PC-3 (cell line): Measurements from ENCODE around the gene CHAD. TPM values are rescaled to one million over a fixed set of nuclear protein-coding genes. Genes with fewer than 3 reads are reported as not detected.
A peak's percentile ranks its signal among the peaks of the same experiment; 100 is the strongest.

ENCODE experiments used
- ATAC-seq: fragments of 200-7000 bp; cut with Tn5 transposase; 2 replicates; pipeline ENCODE4 v1.9.1; 2020; ENCODE audit warnings: mild to moderate bottlenecking, moderate library complexity
- BruUV-seq: library from RNA; stranded (reverse); fragments of 400-500 nt; replicated peaks from 2 replicates; lab custom pipeline; 2021; lab: Mats Ljungman, UMichigan
- CTCF ChIA-PET: fragments of 300-600 bp; sonication (Branson Sonifier 250); formaldehyde crosslinking; loops from one replicate; lab custom pipeline; 2022; ENCODE audit warnings: antibody characterized with exemption; lab: Charles Lee
- POLR2A ChIA-PET: fragments of 300-600 bp; sonication (Branson Sonifier 250); formaldehyde crosslinking; loops from one replicate; lab custom pipeline; 2022; ENCODE audit warnings: antibody characterized with exemption; ENCODE audit not compliant: unreplicated experiment; lab: Charles Lee
- DNase-seq: peaks from one replicate; pipeline ENCODE4 v3.0.0-alpha.2; 2015
- H2AFZ ChIP-seq: fragments of 300-600 bp; sonication (generic); 2 replicates; pipeline ENCODE4 v1.6.0; 2016; ENCODE audit warnings: antibody characterized with exemption, low read length
- H3F3A ChIP-seq: fragments of 300-600 bp; sonication (generic); one replicate; pipeline ENCODE4 v1.6.0; 2017; ENCODE audit warnings: antibody characterized with exemption, low read length, control low read depth, mild to moderate bottlenecking; ENCODE audit not compliant: unreplicated experiment
- H3K27ac ChIP-seq: fragments of 300-600 bp; sonication (generic); 2 replicates; pipeline ENCODE4 v1.5.1; 2016; ENCODE audit warnings: mild to moderate bottlenecking, low read length
- H3K27me3 ChIP-seq: fragments of 300-600 bp; sonication (generic); 2 replicates; pipeline ENCODE4 v1.6.1; 2016; ENCODE audit warnings: low read length, mixed read lengths
- H3K36me3 ChIP-seq: fragments of 300-600 bp; sonication (generic); 2 replicates; pipeline ENCODE4 v1.6.1; 2016; ENCODE audit warnings: low read depth, mixed run types, low read length, mixed read lengths
- H3K4me1 ChIP-seq: fragments of 300-600 bp; sonication (generic); 2 replicates; pipeline ENCODE4 v1.5.1; 2016; ENCODE audit warnings: low read length; ENCODE audit not compliant: insufficient read depth
- H3K4me2 ChIP-seq: fragments of 300-600 bp; sonication (generic); 2 replicates; pipeline ENCODE4 v1.6.0; 2016; ENCODE audit warnings: low read length
- H3K4me3 ChIP-seq: fragments of 300-600 bp; sonication (generic); 2 replicates; pipeline ENCODE4 v1.5.1; 2016; ENCODE audit warnings: mild to moderate bottlenecking, low read length, mixed read lengths
- H3K79me2 ChIP-seq: fragments of 300-600 bp; sonication (generic); 2 replicates; pipeline ENCODE4 v1.6.1; 2017; ENCODE audit warnings: low read length, mixed read lengths
- H3K9ac ChIP-seq: fragments of 300-600 bp; sonication (generic); 2 replicates; pipeline ENCODE4 v1.6.0; 2016; ENCODE audit warnings: mild to moderate bottlenecking, low read length
- H3K9me2 ChIP-seq: fragments of 300-600 bp; sonication (generic); replicated peaks from 2 replicates; pipeline ENCODE4 v1.6.1; 2016; ENCODE audit warnings: mixed run types, low read length, mixed read lengths
- H3K9me3 ChIP-seq: fragments of 300-600 bp; sonication (generic); 2 replicates; pipeline ENCODE4 v1.6.1; 2016; ENCODE audit warnings: low read length, mixed read lengths
- H4K20me1 ChIP-seq: fragments of 300-600 bp; sonication (generic); 2 replicates; pipeline ENCODE4 v1.6.1; 2016; ENCODE audit warnings: low read length, mixed read lengths
- CTCF ChIP-seq: fragments of 300-600 bp; sonication (generic); conservative IDR thresholded peaks from 2 replicates; pipeline ENCODE4 v1.5.1; 2017; ENCODE audit warnings: antibody characterized with exemption, low read depth, mild to moderate bottlenecking, low read length
- EZH2 ChIP-seq: fragments of 300-600 bp; sonication (generic); IDR thresholded peaks from one replicate; pipeline ENCODE4 v1.6.1; 2017; ENCODE audit warnings: antibody characterized with exemption, mild to moderate bottlenecking, low read length; ENCODE audit not compliant: unreplicated experiment
- EZH2phosphoT487 ChIP-seq: fragments of 300-600 bp; sonication (generic); IDR thresholded peaks from 2 replicates; pipeline ENCODE4 v1.6.1; 2018; ENCODE audit warnings: mild to moderate bottlenecking, antibody characterized with exemption, low read length, borderline replicate concordance
- intact Hi-C: fragments of 100-400 bp; cut with micrococcal nuclease; formaldehyde crosslinking; loops from 2 replicates; pipeline ENCODE4 v1.9.0; 2023
- total RNA-seq: library from RNA; depleted of rRNA; stranded (reverse); fragments of >200 nt; gene quantifications from 2 replicates; pipeline ENCODE4 v1.2.3, GENCODE V29; 2014

Gene CHAD
- total RNA-seq, 1 experiment from 2014 or later = not detected

DNA sequence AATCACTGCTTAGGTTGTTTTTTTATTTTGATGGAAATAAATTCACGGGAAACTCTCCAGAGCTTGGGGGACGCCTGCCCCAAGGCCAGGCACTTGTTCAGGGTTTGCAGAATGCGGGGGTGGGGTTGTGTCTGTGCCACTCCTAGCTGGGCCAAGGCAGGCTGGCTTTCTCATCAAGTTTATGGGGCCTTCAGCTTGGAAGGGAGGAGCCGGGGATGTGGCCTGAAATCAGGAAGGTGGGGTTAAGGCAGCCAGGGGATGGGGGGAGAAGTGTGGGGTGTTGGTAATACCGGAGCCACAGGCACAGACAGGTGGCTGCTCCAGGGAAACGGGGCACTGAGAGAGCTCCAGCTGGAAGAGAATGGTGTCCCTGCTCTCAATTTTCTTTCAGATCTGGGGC is 1.7 kb upstream of the CHAD start:
- intact Hi-C loops = no loop called here
- TF ChIP-seq EZH2phosphoT487 = no peak
- no peak for TF ChIP-seq CTCF
- TF ChIP-seq EZH2 = no peak
- CTCF ChIA-PET = no interaction called here

GRCh38 chr17:50469671-50470305 is 1.1 kb upstream of the CHAD start:
- BruUV-seq = no TSS peak
- no peak overlapping the region for H3K27ac ChIP-seq

More for the DNA sequence above, 1.7 kb upstream of the CHAD start:
- Histone ChIP-seq H3K79me2 (no peaks in the 10 kb centered on the region), H3K9me2 (no peaks in the 10 kb centered on the region), H4K20me1 (no peaks in the 10 kb centered on the region), H2AFZ (no peak overlapping the region), H3K4me3 (no peak overlapping the region), H3K9me3 (no peaks in the 10 kb centered on the region), H3K4me2 (no peak overlapping the region), H3K4me1 (peaks cover 10% of the 10 kb centered on the region; the same call in 1 of the 2 replicates), H3K36me3 (no peaks in the 10 kb centered on the region), H3K27me3 (no peaks in the 10 kb centered on the region), H3K9ac (no peak overlapping the region), H3K27ac (no peak overlapping the region), H3F3A (no peaks in the 10 kb centered on the region)
- no peak for DNase-seq
- BruUV-seq = no TSS peak
- POLR2A ChIA-PET = no interaction called here
- ATAC-seq = 0 out of 2 replicates have a peak, but pooled peaks have one; percentile 13

More at GRCh38 chr17:50469671-50470305, 1.1 kb upstream of the CHAD start:
- TF ChIP-seq EZH2 (no peak), CTCF (no peak), EZH2phosphoT487 (no peak)
- H3K9me2 ChIP-seq = no peaks in the 10 kb centered on the region
- H3K4me1 ChIP-seq = peaks cover 10% of the 10 kb centered on the region; the same call in 1 of the 2 replicates
- intact Hi-C loops = no loop called here
- no peaks in the 10 kb centered on the region for H3K36me3 ChIP-seq
- POLR2A ChIA-PET = no interaction called here
- no peaks in the 10 kb centered on the region for H4K20me1 ChIP-seq
- H3K9ac ChIP-seq = no peak overlapping the region
- H3K4me3 ChIP-seq = no peak overlapping the region
- H3K4me2 ChIP-seq = no peak overlapping the region
- H2AFZ ChIP-seq = no peak overlapping the region
- DNase-seq = no peak
- H3K27me3 ChIP-seq = no peaks in the 10 kb centered on the region
- H3F3A ChIP-seq = no peaks in the 10 kb centered on the region
- no peak for ATAC-seq
- CTCF ChIA-PET = no interaction called here
- no peaks in the 10 kb centered on the region for H3K79me2 ChIP-seq
- no peaks in the 10 kb centered on the region for H3K9me3 ChIP-seq
